GM20000 (cell line): ENCODE results near the gene PRKAR1B.

Experiments used
- DNase-seq: peaks from one replicate; pipeline ENCODE4 v3.0.0; 2012; ENCODE audit warnings: low spot score
- TF ChIP-seq, protein P1 (sequence below): IDR thresholded peaks from 2 replicates; pipeline ENCODE4 v1.5.1; 2012; ENCODE audit warnings: mild to moderate bottlenecking, control low read depth; ENCODE audit errors: extremely low read depth, missing control alignments

PRKAR1B gene

GRCh38 chr7:631291-631711 lies 95.8 kb downstream of the PRKAR1B start:
- TF ChIP-seq, protein P1, sequence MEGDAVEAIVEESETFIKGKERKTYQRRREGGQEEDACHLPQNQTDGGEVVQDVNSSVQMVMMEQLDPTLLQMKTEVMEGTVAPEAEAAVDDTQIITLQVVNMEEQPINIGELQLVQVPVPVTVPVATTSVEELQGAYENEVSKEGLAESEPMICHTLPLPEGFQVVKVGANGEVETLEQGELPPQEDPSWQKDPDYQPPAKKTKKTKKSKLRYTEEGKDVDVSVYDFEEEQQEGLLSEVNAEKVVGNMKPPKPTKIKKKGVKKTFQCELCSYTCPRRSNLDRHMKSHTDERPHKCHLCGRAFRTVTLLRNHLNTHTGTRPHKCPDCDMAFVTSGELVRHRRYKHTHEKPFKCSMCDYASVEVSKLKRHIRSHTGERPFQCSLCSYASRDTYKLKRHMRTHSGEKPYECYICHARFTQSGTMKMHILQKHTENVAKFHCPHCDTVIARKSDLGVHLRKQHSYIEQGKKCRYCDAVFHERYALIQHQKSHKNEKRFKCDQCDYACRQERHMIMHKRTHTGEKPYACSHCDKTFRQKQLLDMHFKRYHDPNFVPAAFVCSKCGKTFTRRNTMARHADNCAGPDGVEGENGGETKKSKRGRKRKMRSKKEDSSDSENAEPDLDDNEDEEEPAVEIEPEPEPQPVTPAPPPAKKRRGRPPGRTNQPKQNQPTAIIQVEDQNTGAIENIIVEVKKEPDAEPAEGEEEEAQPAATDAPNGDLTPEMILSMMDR: no peak
- DNase-seq: no peak

DNA sequence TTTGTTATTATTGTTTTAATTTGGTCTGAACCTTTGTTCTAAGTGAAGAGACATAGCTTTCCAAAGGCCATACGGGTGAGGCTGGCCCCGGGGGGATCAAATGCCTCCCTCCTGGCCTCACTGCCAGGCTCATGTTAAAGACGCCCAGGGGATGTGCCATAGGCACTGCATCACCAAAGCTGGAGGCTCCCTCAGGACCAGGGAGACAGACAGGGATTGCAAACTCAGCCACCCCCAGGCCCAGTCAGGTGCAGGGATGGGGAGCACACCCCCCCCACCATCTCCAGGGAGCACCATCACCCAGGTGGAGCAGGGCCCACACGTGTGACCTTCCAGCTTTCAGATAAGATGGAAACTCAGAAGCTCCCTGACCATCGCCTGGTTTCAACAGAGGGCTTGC lies 96.5 kb downstream of the PRKAR1B start:
- TF ChIP-seq, protein P1: no peak
- no peak for DNase-seq

- TF ChIP-seq, protein P1: no peak
- DNase-seq: no peak
Observed at GRCh38 chr7:630111-630511, 97.0 kb downstream of the PRKAR1B start.

- no peak for DNase-seq
- TF ChIP-seq, protein P1: no peak
Observed at GRCh38 chr7:628826-629225, 98.3 kb downstream of the PRKAR1B start.

DNA sequence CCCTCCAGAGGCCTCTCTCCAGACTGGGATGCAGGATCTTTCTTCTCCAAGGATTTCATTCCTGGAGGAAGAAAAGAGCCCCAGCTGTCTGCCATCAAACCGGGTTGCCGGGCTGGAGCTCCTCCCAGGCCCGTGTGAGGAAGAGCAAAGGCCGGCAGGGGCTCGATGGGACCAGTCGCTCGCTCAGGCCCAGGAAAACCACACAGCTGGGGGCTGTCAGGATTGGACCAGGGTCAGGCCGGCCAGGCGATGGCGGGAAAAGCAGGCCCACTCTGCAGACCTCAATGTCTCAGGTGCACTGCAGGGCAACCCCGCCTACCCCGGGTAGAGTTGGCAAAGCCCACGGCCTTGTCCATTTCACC lies 98.7 kb downstream of the PRKAR1B start:
- TF ChIP-seq, protein P1: no peak
- no peak for DNase-seq

DNA sequence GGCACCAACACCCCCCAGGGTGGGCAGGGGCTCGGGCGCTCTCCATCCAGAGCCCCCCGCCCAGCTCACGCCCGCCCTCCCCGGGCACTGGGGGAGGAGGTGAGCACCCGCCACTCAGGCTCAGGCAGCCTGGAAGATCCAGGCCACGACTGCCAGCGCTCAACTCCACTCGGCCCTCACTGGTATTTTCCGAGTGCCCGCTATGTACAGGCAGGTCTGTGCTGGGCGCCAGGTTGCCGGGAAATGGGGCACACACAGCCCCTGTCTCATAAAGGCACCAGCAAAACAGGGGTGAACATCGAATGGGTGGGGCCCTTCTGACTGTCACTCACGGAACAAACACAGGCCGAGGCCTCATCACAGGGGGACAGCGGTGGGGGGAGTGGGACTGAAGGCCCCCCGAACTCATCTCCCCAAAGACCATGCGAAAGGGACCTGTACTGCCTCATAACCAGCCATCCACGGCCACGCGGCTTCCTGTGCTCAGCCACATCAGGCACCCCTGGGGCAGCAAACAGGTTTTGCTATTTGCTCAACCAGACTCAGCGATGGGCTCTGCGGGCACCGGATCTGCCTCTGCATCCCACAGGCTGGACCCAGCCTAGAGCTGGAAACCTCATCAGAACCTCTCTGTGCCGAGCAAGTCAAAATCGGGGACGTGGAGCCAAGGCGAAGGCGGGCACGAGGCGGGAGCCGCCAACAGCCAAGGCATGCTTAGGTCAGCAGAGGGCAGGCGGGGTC lies 99.2 kb downstream of the PRKAR1B start:
- TF ChIP-seq, protein P1: no peak
- DNase-seq: no peak

- DNase-seq: no peak
Observed at GRCh38 chr7:625376-625971, 101.6 kb downstream of the PRKAR1B start.

More at GRCh38 chr7:625376-625971, 101.6 kb downstream of the PRKAR1B start:
- TF ChIP-seq, protein P1: no peak
